GM10266 (cell line): ENCODE results near the gene ACER3.

Experiments
- DNase-seq: peaks from one replicate; pipeline ENCODE4 v3.0.0; 2012; ENCODE audit errors: extremely low spot score
- CTCF ChIP-seq: IDR thresholded peaks from 2 replicates; pipeline ENCODE4 v1.5.1; 2012; ENCODE audit warnings: mild to moderate bottlenecking, low read depth; ENCODE audit not compliant: control insufficient read depth, insufficient read depth; ENCODE audit errors: missing control alignments

The ACER3 gene

GRCh38 chr11:76885390-76886097 is 24.8 kb downstream of the ACER3 start:
- TF ChIP-seq CTCF, result no peak

GRCh38 chr11:76888989-76889388 is 28.3 kb downstream of the ACER3 start:
- DNase-seq, result no peak
- TF ChIP-seq CTCF, result no peak

More at GRCh38 chr11:76885390-76886097, 24.8 kb downstream of the ACER3 start:
- no peak for DNase-seq

GRCh38 chr11:76889411-76889975 is 28.8 kb downstream of the ACER3 start:
- DNase-seq, result no peak

GRCh38 chr11:76890329-76890728 is 29.6 kb downstream of the ACER3 start:
- DNase-seq, result no peak
- TF ChIP-seq CTCF, result no peak

More at GRCh38 chr11:76889411-76889975, 28.8 kb downstream of the ACER3 start:
- no peak for TF ChIP-seq CTCF

GRCh38 chr11:76891285-76891684 is 30.6 kb downstream of the ACER3 start:
- no peak for TF ChIP-seq CTCF
- no peak for DNase-seq

- TF ChIP-seq CTCF, result no peak
- DNase-seq, result no peak
Observed at GRCh38 chr11:76891793-76892192, 31.1 kb downstream of the ACER3 start.

- no peak for DNase-seq
- TF ChIP-seq CTCF, result no peak
Observed at GRCh38 chr11:76892306-76892705, 31.6 kb downstream of the ACER3 start.
